ENCODE measurements around the gene KLF15. TPM values are rescaled to one million over a fixed set of nuclear protein-coding genes. Genes with fewer than 3 reads are reported as not detected.
"Not testable (repeated sequence)": the region's sequence is repeated elsewhere in the genome, so short reads cannot be mapped to it uniquely, and the experiment has no call there.

KLF15 gene
- total RNA-seq, 1 experiment from 2014 or later: 0.03 TPM

- DNase-seq (ENCODE audit: low spot score): no peak
Measured at GRCh38 chr3:126346466-126346865, 10.7 kb downstream of the KLF15 start.

- no peak for DNase-seq (ENCODE audit: low spot score)
Measured at GRCh38 chr3:126345641-126346460, 11.4 kb downstream of the KLF15 start.

- no peak for DNase-seq (ENCODE audit: low spot score)
Measured at GRCh38 chr3:126345231-126345630, 12.0 kb downstream of the KLF15 start.

- DNase-seq (ENCODE audit: low spot score): no peak
Measured at GRCh38 chr3:126344380-126345041, 12.7 kb downstream of the KLF15 start.

- DNase-seq (ENCODE audit: low spot score): no peak
Measured at GRCh38 chr3:126343649-126344035, 13.6 kb downstream of the KLF15 start.

GRCh38 chr3:126342991-126343648, 14.1 kb downstream of the KLF15 start:
- DNase-seq (ENCODE audit: low spot score): no peak

- no peak for DNase-seq (ENCODE audit: low spot score)
Measured at GRCh38 chr3:126342211-126342610, 15.0 kb downstream of the KLF15 start.

- no peak for DNase-seq (ENCODE audit: low spot score)
Measured at GRCh38 chr3:126341755-126342150, 15.5 kb downstream of the KLF15 start.

- no peak for DNase-seq (ENCODE audit: low spot score)
Measured at GRCh38 chr3:126340943-126341754, 16.1 kb downstream of the KLF15 start.

- no peak for DNase-seq (ENCODE audit: low spot score)
Measured at GRCh38 chr3:126340596-126340942, 16.6 kb downstream of the KLF15 start.

- no peak for DNase-seq (ENCODE audit: low spot score)
Measured at GRCh38 chr3:126340081-126340511, 17.1 kb downstream of the KLF15 start.

- no peak for DNase-seq (ENCODE audit: low spot score)
Measured at GRCh38 chr3:126339466-126339865, 17.7 kb downstream of the KLF15 start.

- DNase-seq (ENCODE audit: low spot score): no peak
Measured at GRCh38 chr3:126338790-126339288, 18.4 kb downstream of the KLF15 start.

GRCh38 chr3:126337980-126338651, 19.1 kb downstream of the KLF15 start:
- DNase-seq (ENCODE audit: low spot score): no peak

- not testable (repeated sequence) for DNase-seq (ENCODE audit: low spot score)
Measured at GRCh38 chr3:126331812-126332336, 25.3 kb downstream of the KLF15 start.

- DNase-seq (ENCODE audit: low spot score): no peak
Measured at GRCh38 chr3:126329927-126330725, 27.1 kb downstream of the KLF15 start.

- DNase-seq (ENCODE audit: low spot score): no peak
Measured at GRCh38 chr3:126326629-126327028, 30.6 kb downstream of the KLF15 start.

GRCh38 chr3:126322181-126322967, 34.8 kb downstream of the KLF15 start:
- no peak for DNase-seq (ENCODE audit: low spot score)

- DNase-seq (ENCODE audit: low spot score): no peak
Measured at GRCh38 chr3:126321490-126321889, 35.7 kb downstream of the KLF15 start.

All from A172 (cell line).